Neural progenitor cell (in vitro differentiated cells): Measurements from ENCODE around the gene GJD4. TPM values are rescaled to one million over a fixed set of nuclear protein-coding genes. Genes with fewer than 3 reads are reported as not detected.

Source experiments
- DNase-seq: peaks from one replicate; pipeline ENCODE4 v3.0.0-alpha.2; 2016; ENCODE audit warnings: low spot score
- H2AFZ ChIP-seq: fragments of 200-600 bp; sonication (generic); replicated peaks from 2 replicates; pipeline ENCODE4 v1.6.1; 2016; ENCODE audit warnings: antibody characterized with exemption
- H3F3A ChIP-seq: fragments of 200-600 bp; sonication (generic); 2 replicates; pipeline ENCODE4 v1.6.1; 2016; ENCODE audit warnings: antibody characterized with exemption, low read depth
- H3K27ac ChIP-seq: fragments of 200-600 bp; sonication (generic); 2 replicates; pipeline ENCODE4 v1.5.1; 2016; ENCODE audit warnings: mild to moderate bottlenecking
- H3K27me3 ChIP-seq: fragments of 200-600 bp; sonication (generic); 2 replicates; pipeline ENCODE4 v1.6.1; 2016; ENCODE audit warnings: mild to moderate bottlenecking, moderate library complexity
- H3K36me3 ChIP-seq: fragments of 200-600 bp; sonication (generic); 2 replicates; pipeline ENCODE4 v1.5.1; 2016
- H3K4me1 ChIP-seq: fragments of 200-600 bp; sonication (generic); 2 replicates; pipeline ENCODE4 v1.6.1; 2016; ENCODE audit warnings: mixed run types
- H3K4me2 ChIP-seq: fragments of 200-600 bp; sonication (generic); 2 replicates; pipeline ENCODE4 v1.6.1; 2016
- H3K4me3 ChIP-seq: fragments of 200-600 bp; sonication (generic); 2 replicates; pipeline ENCODE4 v1.5.1; 2016
- H3K79me2 ChIP-seq: fragments of 200-600 bp; sonication (generic); 2 replicates; pipeline ENCODE4 v1.6.1; 2016; ENCODE audit warnings: low read depth
- H3K9ac ChIP-seq: fragments of 200-600 bp; sonication (generic); 2 replicates; pipeline ENCODE4 v1.6.1; 2016
- H3K9me3 ChIP-seq: fragments of 200-600 bp; sonication (generic); 2 replicates; pipeline ENCODE4 v1.5.1; 2016; ENCODE audit warnings: low read depth
- H4K20me1 ChIP-seq: fragments of 200-600 bp; sonication (generic); 2 replicates; pipeline ENCODE4 v1.6.1; 2016; ENCODE audit warnings: low read depth
- H3K27ac Mint-ChIP-seq: 3 replicates; pipeline ENCODE4 v1.8.0; 2021; ENCODE audit warnings: mixed read lengths
- H3K27me3 Mint-ChIP-seq: 2 replicates; pipeline ENCODE4 v1.8.0; 2022; ENCODE audit warnings: low read depth, mild to moderate bottlenecking, inconsistent platforms, moderate library complexity, mixed read lengths; ENCODE audit not compliant: insufficient read depth
- H3K36me3 Mint-ChIP-seq: 3 replicates; pipeline ENCODE4 v1.8.0; 2021; ENCODE audit warnings: mixed read lengths
- H3K4me1 Mint-ChIP-seq: 3 replicates; pipeline ENCODE4 v1.8.0; 2021; ENCODE audit warnings: mixed read lengths
- H3K4me3 Mint-ChIP-seq: 3 replicates; pipeline ENCODE4 v1.8.0; 2021; ENCODE audit warnings: mild to moderate bottlenecking, moderate library complexity, mixed read lengths
- H3K9me3 Mint-ChIP-seq: 3 replicates; pipeline ENCODE4 v1.8.0; 2020; ENCODE audit warnings: mixed read lengths
- EZH2 ChIP-seq: fragments of 200-600 bp; sonication (generic); IDR thresholded peaks from 2 replicates; pipeline ENCODE4 v1.6.1; 2017; ENCODE audit warnings: antibody characterized with exemption, mild to moderate bottlenecking, moderate library complexity
- EZH2phosphoT487 ChIP-seq: fragments of 200-600 bp; sonication (generic); IDR thresholded peaks from 2 replicates; pipeline ENCODE4 v1.6.1; 2017; ENCODE audit warnings: antibody characterized with exemption
- total RNA-seq: library from RNA; depleted of rRNA; stranded (reverse); fragments of >200 nt; gene quantifications from 2 replicates; pipeline ENCODE4 v1.2.3, GENCODE V29; 2015; ENCODE audit warnings: low replicate concordance
- TF ChIP-seq, protein P1 (sequence below): fragments of 200-600 bp; sonication (generic); IDR thresholded peaks from 2 replicates; pipeline ENCODE4 v1.5.1; 2017; ENCODE audit warnings: antibody characterized with exemption, mild to moderate bottlenecking

The GJD4 gene
- total RNA-seq, 1 donor from 2014 or later = not detected

DNA sequence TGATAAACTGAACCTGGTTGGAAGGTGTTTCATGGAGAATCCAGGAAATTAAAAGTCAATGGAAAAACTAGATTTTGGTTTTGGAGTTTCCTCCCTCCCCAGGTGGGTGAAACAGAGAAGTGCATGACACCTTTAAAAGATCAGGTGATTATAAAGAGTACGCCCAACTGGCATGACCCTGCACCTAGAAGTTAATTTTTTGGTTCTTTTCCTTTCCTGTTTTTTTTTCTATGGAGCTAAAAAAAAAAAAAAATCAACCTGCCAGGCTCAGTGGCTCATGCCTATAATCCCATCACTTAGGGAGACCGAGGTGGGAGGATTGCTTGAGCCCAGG is 7.9 kb downstream of the GJD4 start:
- no peaks in the 10 kb centered on the region for H3K27me3 ChIP-seq
- no peak overlapping the region for H2AFZ ChIP-seq
- Mint-ChIP-seq H3K27ac (no peak overlapping the region), H3K9me3 (peaks cover 10% of the 10 kb centered on the region), H3K4me1 (peaks cover 22% of the 10 kb centered on the region), H3K4me3 (peak overlapping the region; percentile 18), H3K36me3 (no peaks in the 10 kb centered on the region), H3K27me3 (peaks cover 7% of the 10 kb centered on the region)
- DNase-seq = no peak
- no peaks in the 10 kb centered on the region for H3K36me3 ChIP-seq
- no peak overlapping the region for H3K9ac ChIP-seq
- no peak overlapping the region for H3K4me3 ChIP-seq
- no peak for TF ChIP-seq EZH2phosphoT487
- no peaks in the 10 kb centered on the region for H3K9me3 ChIP-seq
- no peaks in the 10 kb centered on the region for H3K4me1 ChIP-seq
- H3K4me2 ChIP-seq = no peak overlapping the region
- no peaks in the 10 kb centered on the region for H4K20me1 ChIP-seq
- no peaks in the 10 kb centered on the region for H3K79me2 ChIP-seq
- no peak overlapping the region for H3K27ac ChIP-seq
- H3F3A ChIP-seq = no peaks in the 10 kb centered on the region

DNA sequence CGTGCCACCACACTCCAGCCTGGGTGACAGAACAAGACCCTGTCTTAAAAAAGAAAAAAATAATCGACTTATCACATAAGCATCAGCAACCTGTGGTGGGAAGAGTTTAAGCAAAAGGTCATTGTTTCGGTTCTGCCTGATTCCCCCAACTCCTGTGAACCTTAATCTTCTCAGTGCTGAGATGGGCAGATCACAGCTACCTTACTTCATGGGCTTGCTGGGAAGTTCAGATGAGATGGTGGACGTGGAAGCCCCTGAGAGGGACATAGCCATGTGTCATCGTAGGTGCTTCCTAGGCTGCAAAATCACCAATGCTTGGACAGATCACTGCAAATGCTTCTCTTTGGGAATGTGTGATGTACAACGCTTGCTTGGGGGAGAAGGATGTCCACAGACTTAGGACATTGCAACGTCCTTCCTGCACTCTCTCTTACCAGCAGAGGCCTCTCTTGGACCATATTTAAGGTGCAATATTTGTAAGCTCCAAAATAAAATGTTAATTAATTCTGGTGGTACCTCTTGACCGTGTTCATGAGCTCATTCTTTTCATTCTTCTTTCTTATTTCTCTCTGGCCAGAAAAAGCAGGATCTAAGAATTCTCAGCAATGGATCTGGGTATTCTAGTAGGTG is 8.6 kb downstream of the GJD4 start:
- Histone ChIP-seq H3F3A (no peaks in the 10 kb centered on the region), H2AFZ (no peak overlapping the region), H3K9me3 (no peaks in the 10 kb centered on the region), H3K9ac (no peak overlapping the region), H3K4me2 (no peak overlapping the region), H3K4me1 (no peaks in the 10 kb centered on the region), H3K79me2 (no peaks in the 10 kb centered on the region), H3K27me3 (no peaks in the 10 kb centered on the region), H3K4me3 (no peak overlapping the region), H4K20me1 (no peaks in the 10 kb centered on the region), H3K27ac (no peak overlapping the region), H3K36me3 (no peaks in the 10 kb centered on the region)
- DNase-seq = peak; percentile 39
- peaks cover 22% of the 10 kb centered on the region for H3K4me1 Mint-ChIP-seq
- H3K36me3 Mint-ChIP-seq = no peaks in the 10 kb centered on the region
- peak overlapping the region; percentile 8 for H3K27ac Mint-ChIP-seq
- peaks cover 7% of the 10 kb centered on the region for H3K27me3 Mint-ChIP-seq
- no peak overlapping the region for H3K4me3 Mint-ChIP-seq
- TF ChIP-seq EZH2phosphoT487 = no peak
- TF ChIP-seq, protein P1, sequence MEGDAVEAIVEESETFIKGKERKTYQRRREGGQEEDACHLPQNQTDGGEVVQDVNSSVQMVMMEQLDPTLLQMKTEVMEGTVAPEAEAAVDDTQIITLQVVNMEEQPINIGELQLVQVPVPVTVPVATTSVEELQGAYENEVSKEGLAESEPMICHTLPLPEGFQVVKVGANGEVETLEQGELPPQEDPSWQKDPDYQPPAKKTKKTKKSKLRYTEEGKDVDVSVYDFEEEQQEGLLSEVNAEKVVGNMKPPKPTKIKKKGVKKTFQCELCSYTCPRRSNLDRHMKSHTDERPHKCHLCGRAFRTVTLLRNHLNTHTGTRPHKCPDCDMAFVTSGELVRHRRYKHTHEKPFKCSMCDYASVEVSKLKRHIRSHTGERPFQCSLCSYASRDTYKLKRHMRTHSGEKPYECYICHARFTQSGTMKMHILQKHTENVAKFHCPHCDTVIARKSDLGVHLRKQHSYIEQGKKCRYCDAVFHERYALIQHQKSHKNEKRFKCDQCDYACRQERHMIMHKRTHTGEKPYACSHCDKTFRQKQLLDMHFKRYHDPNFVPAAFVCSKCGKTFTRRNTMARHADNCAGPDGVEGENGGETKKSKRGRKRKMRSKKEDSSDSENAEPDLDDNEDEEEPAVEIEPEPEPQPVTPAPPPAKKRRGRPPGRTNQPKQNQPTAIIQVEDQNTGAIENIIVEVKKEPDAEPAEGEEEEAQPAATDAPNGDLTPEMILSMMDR = peak; percentile 60
- peaks cover 10% of the 10 kb centered on the region for H3K9me3 Mint-ChIP-seq

DNA sequence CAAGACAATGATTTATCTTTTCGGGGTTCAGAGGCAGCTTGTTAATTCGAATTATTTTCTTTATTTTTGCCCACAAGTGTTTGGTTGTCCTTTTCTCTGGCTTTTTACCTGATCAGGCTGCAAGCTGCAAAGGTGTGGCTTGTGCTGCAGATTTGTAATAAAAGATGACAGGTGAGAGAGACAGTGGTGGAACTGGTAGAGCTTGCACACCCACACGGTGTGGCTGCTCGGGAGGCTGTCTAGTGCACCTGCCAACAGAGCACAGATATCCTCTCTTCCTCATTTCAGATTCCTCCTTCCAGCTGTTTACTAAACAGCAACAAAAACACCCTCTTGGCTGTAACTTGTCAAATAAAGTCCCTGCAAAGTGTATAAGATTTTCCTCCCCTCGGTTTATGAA is 9.2 kb downstream of the GJD4 start:
- no peaks in the 10 kb centered on the region for H3K4me1 ChIP-seq
- Mint-ChIP-seq H3K4me3 (no peak overlapping the region), H3K9me3 (peaks cover 10% of the 10 kb centered on the region), H3K4me1 (peaks cover 22% of the 10 kb centered on the region), H3K27me3 (peaks cover 7% of the 10 kb centered on the region), H3K27ac (no peak overlapping the region), H3K36me3 (no peaks in the 10 kb centered on the region)
- no peaks in the 10 kb centered on the region for H3K27me3 ChIP-seq
- no peaks in the 10 kb centered on the region for H3K9me3 ChIP-seq
- no peaks in the 10 kb centered on the region for H3K79me2 ChIP-seq
- no peak overlapping the region for H3K27ac ChIP-seq
- H3K9ac ChIP-seq = no peak overlapping the region
- H3K4me3 ChIP-seq = no peak overlapping the region
- no peaks in the 10 kb centered on the region for H3K36me3 ChIP-seq
- no peak for DNase-seq
- TF ChIP-seq EZH2 (no peak), EZH2phosphoT487 (no peak)
- TF ChIP-seq, protein P1 = no peak
- H4K20me1 ChIP-seq = no peaks in the 10 kb centered on the region
- H2AFZ ChIP-seq = no peak overlapping the region
- H3K4me2 ChIP-seq = no peak overlapping the region
- no peaks in the 10 kb centered on the region for H3F3A ChIP-seq

DNA sequence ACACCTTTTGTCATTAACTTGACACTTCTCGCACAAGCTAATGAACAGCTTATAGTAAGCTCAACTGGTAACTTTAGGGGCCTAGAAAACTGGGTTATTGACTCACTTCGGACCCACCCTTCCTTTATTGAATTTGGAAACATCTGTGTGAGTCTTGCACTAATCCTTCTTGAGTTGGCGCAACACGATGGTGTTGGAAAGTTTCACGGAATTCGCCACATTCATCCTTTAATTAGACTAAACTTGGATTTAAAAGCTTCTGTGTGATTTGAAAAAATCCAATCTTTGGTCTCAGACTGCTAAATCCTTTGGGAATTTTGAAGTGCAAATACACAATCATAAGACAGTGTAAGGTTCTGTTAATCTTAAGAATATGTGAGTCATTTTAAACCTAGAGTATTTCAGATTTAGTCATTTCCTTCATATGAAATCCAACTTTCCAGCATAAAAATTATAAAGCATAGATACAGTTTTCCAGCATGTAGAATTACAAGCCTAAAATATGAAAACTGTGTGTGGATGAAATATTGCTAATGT is 21.9 kb downstream of the GJD4 start:
- Histone ChIP-seq H4K20me1 (no peaks in the 10 kb centered on the region), H3K9me3 (no peaks in the 10 kb centered on the region), H3K4me1 (peaks cover 14% of the 10 kb centered on the region), H3K9ac (no peak overlapping the region), H3K4me3 (no peak overlapping the region), H3K79me2 (no peaks in the 10 kb centered on the region), H3K27ac (no peak overlapping the region), H3F3A (peaks cover 12% of the 10 kb centered on the region), H3K27me3 (no peaks in the 10 kb centered on the region), H3K36me3 (no peaks in the 10 kb centered on the region), H2AFZ (no peak overlapping the region), H3K4me2 (no peak overlapping the region)
- H3K27ac Mint-ChIP-seq = no peak overlapping the region
- no peaks in the 10 kb centered on the region for H3K36me3 Mint-ChIP-seq
- peaks cover 4% of the 10 kb centered on the region for H3K9me3 Mint-ChIP-seq
- H3K4me1 Mint-ChIP-seq = no peaks in the 10 kb centered on the region
- peaks cover 2% of the 10 kb centered on the region for H3K27me3 Mint-ChIP-seq
- DNase-seq = no peak
- H3K4me3 Mint-ChIP-seq = no peak overlapping the region
- TF ChIP-seq, protein P1 = no peak
- TF ChIP-seq EZH2 (no peak), EZH2phosphoT487 (no peak)
